ENCODE measurements around the gene PTPA. TPM values are rescaled to one million over a fixed set of nuclear protein-coding genes. Genes with fewer than 3 reads are reported as not detected.
A peak's percentile ranks its signal among the peaks of the same experiment; 100 is the strongest.
"Not testable (repeated sequence)": the region's sequence is repeated elsewhere in the genome, so short reads cannot be mapped to it uniquely, and the experiment has no call there.

The PTPA gene
- total RNA-seq, 1 donor from 2014 or later: 143 TPM

DNA sequence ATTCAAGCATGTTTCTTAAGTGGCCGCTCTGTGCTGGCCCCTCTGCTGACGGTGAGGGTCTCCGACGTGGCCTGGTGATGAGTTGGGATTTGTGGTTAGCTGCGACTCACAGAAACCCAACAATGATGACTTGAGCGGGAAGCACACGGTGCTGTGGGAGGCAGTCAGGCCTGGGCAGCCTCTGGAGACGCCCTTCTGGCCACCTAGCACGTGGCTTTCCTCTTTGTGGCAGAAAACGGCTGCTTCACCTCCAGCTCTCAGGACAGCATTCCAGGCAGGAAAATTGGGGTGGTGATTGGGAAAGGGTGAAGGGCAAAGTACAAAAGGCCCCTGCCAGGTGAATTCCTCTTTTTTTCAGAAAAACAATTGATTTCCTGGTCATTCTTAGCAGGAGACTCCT is 84.4 kb downstream of the PTPA start:
- DNase-seq (ENCODE audit: low spot score): no peak
- H3K27ac Mint-ChIP-seq (ENCODE audit: unreplicated experiment): no peak overlapping the region

DNA sequence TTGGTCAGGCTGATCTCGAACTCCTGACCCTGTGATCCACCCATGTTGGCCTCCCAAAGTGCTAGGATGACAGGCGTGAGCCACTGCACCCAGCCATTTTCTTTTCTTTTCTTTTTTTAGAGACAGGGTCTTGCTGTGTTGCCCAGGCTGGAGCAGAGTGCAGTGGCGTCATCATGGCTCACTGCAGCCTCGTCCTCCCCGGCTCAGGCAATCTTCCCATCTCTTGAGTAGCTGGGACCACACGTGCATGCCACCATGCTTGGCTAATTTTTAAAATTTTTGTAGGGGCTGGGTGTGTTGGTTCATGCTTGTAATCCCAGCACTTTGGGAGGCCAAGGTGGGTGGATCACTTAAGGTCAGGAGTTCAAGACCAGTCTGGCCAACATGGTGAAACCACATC is 85.8 kb downstream of the PTPA start:
- H3K27me3 Mint-ChIP-seq (ENCODE audit: low read depth); H3K9me3 Mint-ChIP-seq (ENCODE audit: low read depth); H3K36me3 Mint-ChIP-seq (ENCODE audit: low read depth); DNase-seq (ENCODE audit: low spot score); H3K4me3 Mint-ChIP-seq (ENCODE audit: unreplicated experiment); H3K27ac Mint-ChIP-seq (ENCODE audit: unreplicated experiment): not testable (repeated sequence)
- peaks cover 18% of the 10 kb centered on the region for H3K4me1 Mint-ChIP-seq (ENCODE audit: low read depth)

More for the DNA sequence above, 84.4 kb downstream of the PTPA start:
- no peak overlapping the region for H3K4me3 Mint-ChIP-seq (ENCODE audit: unreplicated experiment)
- peaks cover 7% of the 10 kb centered on the region for H3K9me3 Mint-ChIP-seq (ENCODE audit: low read depth)
- H3K36me3 Mint-ChIP-seq (ENCODE audit: low read depth): peaks cover 1% of the 10 kb centered on the region
- no peaks in the 10 kb centered on the region for H3K27me3 Mint-ChIP-seq (ENCODE audit: low read depth)
- peaks cover 18% of the 10 kb centered on the region for H3K4me1 Mint-ChIP-seq (ENCODE audit: low read depth)
- TF ChIP-seq, protein P1, sequence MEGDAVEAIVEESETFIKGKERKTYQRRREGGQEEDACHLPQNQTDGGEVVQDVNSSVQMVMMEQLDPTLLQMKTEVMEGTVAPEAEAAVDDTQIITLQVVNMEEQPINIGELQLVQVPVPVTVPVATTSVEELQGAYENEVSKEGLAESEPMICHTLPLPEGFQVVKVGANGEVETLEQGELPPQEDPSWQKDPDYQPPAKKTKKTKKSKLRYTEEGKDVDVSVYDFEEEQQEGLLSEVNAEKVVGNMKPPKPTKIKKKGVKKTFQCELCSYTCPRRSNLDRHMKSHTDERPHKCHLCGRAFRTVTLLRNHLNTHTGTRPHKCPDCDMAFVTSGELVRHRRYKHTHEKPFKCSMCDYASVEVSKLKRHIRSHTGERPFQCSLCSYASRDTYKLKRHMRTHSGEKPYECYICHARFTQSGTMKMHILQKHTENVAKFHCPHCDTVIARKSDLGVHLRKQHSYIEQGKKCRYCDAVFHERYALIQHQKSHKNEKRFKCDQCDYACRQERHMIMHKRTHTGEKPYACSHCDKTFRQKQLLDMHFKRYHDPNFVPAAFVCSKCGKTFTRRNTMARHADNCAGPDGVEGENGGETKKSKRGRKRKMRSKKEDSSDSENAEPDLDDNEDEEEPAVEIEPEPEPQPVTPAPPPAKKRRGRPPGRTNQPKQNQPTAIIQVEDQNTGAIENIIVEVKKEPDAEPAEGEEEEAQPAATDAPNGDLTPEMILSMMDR (IDR thresholded peaks at IDR 0.05): no peak

DNA sequence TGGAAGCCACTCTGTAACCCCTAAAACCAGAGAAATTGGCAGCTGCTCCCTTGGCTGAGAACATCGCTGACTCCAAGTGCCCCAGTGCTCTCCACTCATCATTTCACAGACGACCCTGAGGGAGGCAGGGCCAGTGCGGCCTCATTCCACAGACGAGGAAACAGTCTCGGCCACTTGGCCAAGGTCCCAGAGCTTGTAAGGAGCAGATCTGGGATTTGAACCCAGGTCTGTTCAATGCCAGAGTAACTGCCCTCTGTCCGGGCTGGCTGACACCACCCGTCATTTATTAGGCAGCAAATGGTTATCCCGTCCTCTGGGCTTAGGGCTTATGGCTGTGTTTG is 86.7 kb downstream of the PTPA start:
- no peaks in the 10 kb centered on the region for H3K9me3 Mint-ChIP-seq (ENCODE audit: low read depth)
- H3K4me3 Mint-ChIP-seq (ENCODE audit: unreplicated experiment): peak overlapping the region; percentile 50
- H3K4me1 Mint-ChIP-seq (ENCODE audit: low read depth): peaks cover 18% of the 10 kb centered on the region
- no peak for DNase-seq (ENCODE audit: low spot score)
- H3K27me3 Mint-ChIP-seq (ENCODE audit: low read depth): no peaks in the 10 kb centered on the region
- peak overlapping the region; percentile 97 for H3K27ac Mint-ChIP-seq (ENCODE audit: unreplicated experiment)
- TF ChIP-seq, protein P1 (IDR thresholded peaks at IDR 0.05): no peak
- H3K36me3 Mint-ChIP-seq (ENCODE audit: low read depth): no peaks in the 10 kb centered on the region

Other genes with a start within 250 kb of the PTPA start
- gene KYAT1, start 229.5 kb upstream of the PTPA start, total RNA-seq: 3.3 to 7.0 TPM (median 3.6 TPM) in 3 replicates
- gene LRRC8A, start 229.3 kb upstream of the PTPA start, total RNA-seq: 36.9 to 58.9 TPM (median 55.0 TPM) in 3 replicates
- 2.8 to 4.4 TPM (median 3.4 TPM) in 3 replicates for gene PHYHD1, start 190.4 kb upstream of the PTPA start, total RNA-seq
- gene DOLK, start 163.8 kb upstream of the PTPA start, total RNA-seq: 21.5 to 24.7 TPM (median 22.2 TPM) in 3 replicates
- 36.0 to 51.8 TPM (median 38.2 TPM) in 3 replicates for gene NUP188, start 163.7 kb upstream of the PTPA start, total RNA-seq
- gene SH3GLB2, start 83.1 kb upstream of the PTPA start, total RNA-seq: 57.8 to 66.4 TPM (median 62.2 TPM) in 3 replicates
- 19.7 to 26.7 TPM (median 22.0 TPM) in 3 replicates for gene MIGA2, start 74.8 kb upstream of the PTPA start, total RNA-seq
- 12.3 to 22.5 TPM (median 16.4 TPM) in 3 replicates for gene DOLPP1, start 30.3 kb upstream of the PTPA start, total RNA-seq
- 43.9 to 49.0 TPM (median 45.2 TPM) in 3 replicates for gene CRAT, start 622 bp upstream of the PTPA start, total RNA-seq
- 37.2 to 56.5 TPM (median 38.6 TPM) in 3 replicates for gene IER5L, start 66.8 kb downstream of the PTPA start, total RNA-seq

Data from chondrocyte (in vitro differentiated cells).